B cell (primary cell): ENCODE measurements around the gene IKZF2. TPM values are rescaled to one million over a fixed set of nuclear protein-coding genes. Genes with fewer than 3 reads are reported as not detected.

Experiments
- ATAC-seq: fragments of 200-7000 bp; cut with Tn5 transposase; one replicate; pipeline ENCODE4 v1.10.0; 2021; ENCODE audit warnings: low read depth, mild to moderate bottlenecking, moderate number of reproducible peaks, moderate library complexity
- CTCF ChIA-PET: fragments of 350-600 bp; sonication (Branson Sonifier 250); formaldehyde crosslinking; loops from one replicate; lab custom pipeline; 2021; ENCODE audit warnings: antibody characterized with exemption, inconsistent platforms; lab: Charles Lee
- POLR2A ChIA-PET: fragments of 350-600 bp; sonication (Branson Sonifier 250); formaldehyde crosslinking; loops from one replicate; lab custom pipeline; 2021; ENCODE audit warnings: antibody characterized with exemption; lab: Charles Lee
- DNase-seq: peaks from one replicate; pipeline ENCODE4 v3.0.0; 2013
- H2AFZ ChIP-seq: 2 replicates; pipeline ENCODE4 v1.6.1; 2012; ENCODE audit warnings: mild to moderate bottlenecking, low read depth, low read length; ENCODE audit not compliant: insufficient read depth, poor library complexity, severe bottlenecking
- H3K27ac ChIP-seq, 2 donors: 1 replicate in 1 of 2; 2 replicates in 1 of 2; pipeline ENCODE4 v1.5.1; 2012 to 2013; ENCODE audit warnings: low read length in 2 of 2, mild to moderate bottlenecking in 2 of 2, moderate library complexity in 1 of 2
- H3K27me3 ChIP-seq, 4 experiments: fragments of 200-600 bp in 1 of 4; sonication (generic) in 1 of 4; replicated peaks in 1 of 4; 1 replicate in 2 of 4; 2 replicates in 2 of 4; pipeline versions ENCODE4 v1.6.1 to v1.7.0; 2013 to 2016; ENCODE audit warnings: low read length in 3 of 4, mild to moderate bottlenecking in 2 of 4, mixed read lengths in 1 of 4, moderate library complexity in 1 of 4; ENCODE audit not compliant: insufficient read depth in 4 of 4, control insufficient read depth in 3 of 4; ENCODE audit errors: control extremely low read depth in 1 of 4
- H3K36me3 ChIP-seq, 2 experiments: replicated peaks in 1 of 2; 1 replicate in 1 of 2; 2 replicates in 1 of 2; pipeline versions ENCODE4 v1.6.1 to v1.7.1; 2013; ENCODE audit warnings: low read length in 1 of 2; ENCODE audit not compliant: insufficient read depth in 2 of 2, control insufficient read depth in 1 of 2; ENCODE audit errors: control extremely low read depth in 1 of 2, extremely low read depth in 1 of 2
- H3K4me1 ChIP-seq, 2 donors: fragments of 200-600 bp in 1 of 2; sonication (generic) in 1 of 2; 1 replicate in 1 of 2; 2 replicates in 1 of 2; pipeline versions ENCODE4 v1.5.1 to v1.6.1; 2013 to 2017; ENCODE audit warnings: low read length in 2 of 2; ENCODE audit not compliant: control insufficient read depth in 2 of 2, insufficient read depth in 2 of 2
- H3K4me2 ChIP-seq: replicated peaks from 2 replicates; pipeline ENCODE3; 2012; ENCODE audit warnings: mild to moderate bottlenecking, low read depth, low read length; ENCODE audit not compliant: poor library complexity, severe bottlenecking
- H3K4me3 ChIP-seq, 5 experiments: fragments of 200-600 bp in 1 of 5; sonication (generic) in 1 of 5; 1 replicate in 3 of 5; 2 replicates in 2 of 5; pipeline versions ENCODE4 v1.5.1 to v1.7.0; 2011 to 2016; ENCODE audit warnings: low read length in 4 of 5, mild to moderate bottlenecking in 4 of 5, low read depth in 2 of 5, control low read depth in 1 of 5, moderate library complexity in 1 of 5; ENCODE audit not compliant: insufficient read depth in 1 of 5; ENCODE audit errors: control extremely low read depth in 1 of 5, extremely low read depth in 1 of 5
- H3K79me2 ChIP-seq: fragments of 200-600 bp; sonication (generic); one replicate; pipeline ENCODE4 v1.6.0; 2016; ENCODE audit warnings: low read length; ENCODE audit not compliant: control insufficient read depth, insufficient read depth
- H3K9ac ChIP-seq: fragments of 200-600 bp; sonication (generic); 2 replicates; pipeline ENCODE4 v1.6.1; 2017; ENCODE audit warnings: mild to moderate bottlenecking, low read length, moderate library complexity
- H3K9me3 ChIP-seq, 3 donors: one replicate each; pipeline versions ENCODE4 v1.6.1 to v1.7.1; 2013; ENCODE audit warnings: low read length in 2 of 3; ENCODE audit not compliant: control insufficient read depth in 2 of 3, insufficient read depth in 1 of 3; ENCODE audit errors: control extremely low read depth in 1 of 3
- H4K20me1 ChIP-seq: 2 replicates; pipeline ENCODE4 v1.6.0; 2012; ENCODE audit warnings: mild to moderate bottlenecking, low read length; ENCODE audit not compliant: insufficient read depth, control insufficient read depth, poor library complexity, severe bottlenecking
- H3K27ac Mint-ChIP-seq: one replicate; pipeline ENCODE4 v1.8.0; 2021; ENCODE audit warnings: mixed read lengths
- H3K27me3 Mint-ChIP-seq: one replicate; pipeline ENCODE4 v1.8.0; 2021; ENCODE audit warnings: mixed read lengths
- H3K4me1 Mint-ChIP-seq: one replicate; pipeline ENCODE4 v1.8.0; 2021; ENCODE audit warnings: mixed read lengths
- H3K4me3 Mint-ChIP-seq: one replicate; pipeline ENCODE4 v1.8.0; 2021; ENCODE audit warnings: mixed read lengths
- H3K9me3 Mint-ChIP-seq: one replicate; pipeline ENCODE4 v1.8.0; 2022; ENCODE audit warnings: mixed read lengths; ENCODE audit not compliant: insufficient read depth
- CTCF ChIP-seq: fragments of 200-600 bp; IDR thresholded peaks from one replicate; pipeline ENCODE4 v1.8.0; 2022; ENCODE audit warnings: antibody characterized with exemption, mild to moderate bottlenecking
- EZH2 ChIP-seq: IDR thresholded peaks from 2 replicates; pipeline ENCODE4 v1.6.1; 2012; ENCODE audit warnings: borderline replicate concordance, low read depth, mild to moderate bottlenecking, moderate library complexity, low read length; ENCODE audit not compliant: insufficient read depth, poor library complexity, severe bottlenecking
- WGBS: methylation state at CpG from one replicate; pipeline ENCODE4 v1.1.5; 2013; ENCODE audit warnings: missing lambda C conversion rate; ENCODE audit not compliant: insufficient coverage; 5-methylcytosine and 5-hydroxymethylcytosine counted together
- intact Hi-C: fragments of 100-400 bp; cut with micrococcal nuclease; formaldehyde crosslinking; loops from one replicate; pipeline ENCODE4 v1.10.0; 2022
- polyA plus RNA-seq: library from polyadenylated mRNA; depleted of rRNA; stranded (reverse); fragments of >200 nt; gene quantifications from 2 replicates; pipeline ENCODE4 v1.2.3, GENCODE V29; 2012
- total RNA-seq, 2 donors: library from RNA; stranded (reverse); fragments of 120-200 nt in 1 of 2; gene quantifications; 1 replicate in 1 of 2; 2 replicates in 1 of 2; pipeline versions ENCODE4 v1.2.3 to v1.2.4, GENCODE V29; 2013 to 2022

Gene IKZF2
- total and polyA plus RNA-seq, 2 donors (not counting 1 experiment from before 2014, with no cell fraction given) = 2.5 to 49.3 TPM

- Histone ChIP-seq H3K79me2 (peaks cover 37% of the 10 kb centered on the region), H2AFZ (no peak overlapping the region), H3K4me2 (no peak overlapping the region), H3K4me1 (peaks cover 14 to 18% of the 10 kb centered on the region in 2 donors), H3K4me3 (no peak overlapping the region), H3K9me3 (no peaks in the 10 kb centered on the region), H3K9ac (no peak overlapping the region), H3K36me3 (no peaks in the 10 kb centered on the region), H4K20me1 (no peaks in the 10 kb centered on the region), H3K27me3 (no peaks in the 10 kb centered on the region), H3K27ac (no peak overlapping the region)
- Mint-ChIP-seq H3K27me3 (no peaks in the 10 kb centered on the region), H3K4me1 (peaks cover 33% of the 10 kb centered on the region), H3K9me3 (no peaks in the 10 kb centered on the region), H3K4me3 (no peak overlapping the region), H3K27ac (no peak overlapping the region)
- ChIA-PET CTCF (interaction anchor here (2.8 kb wide), 1 partner anchor 368 kb away, joined by 9 read pairs; no protein-coding TSS in a partner anchor), POLR2A (no interaction called here)
- WGBS = no CpG with 5 or more reads among the region's 1 CpG
- DNase-seq (no peak), ATAC-seq (no peak)
- intact Hi-C loops = no loop called here
- TF ChIP-seq EZH2 (no peak), CTCF (no peak)
Measured at GRCh38 chr2:213145715-213146242, 5.6 kb downstream of the IKZF2 start.

- no peaks in the 10 kb centered on the region for H4K20me1 ChIP-seq
- no peak for ATAC-seq
- CTCF ChIA-PET = no interaction called here
- no peak overlapping the region for H2AFZ ChIP-seq
- Mint-ChIP-seq H3K9me3 (no peaks in the 10 kb centered on the region), H3K27ac (no peak overlapping the region), H3K4me1 (peaks cover 1% of the 10 kb centered on the region), H3K27me3 (no peaks in the 10 kb centered on the region), H3K4me3 (no peak overlapping the region)
- DNase-seq = no peak
- intact Hi-C loops = no loop called here
- H3K4me1 ChIP-seq = no peaks in the 10 kb centered on the region
- no peaks in the 10 kb centered on the region for H3K27me3 ChIP-seq
- POLR2A ChIA-PET = no interaction called here
- peaks cover 0 to 1% of the 10 kb centered on the region in 2 experiments for H3K36me3 ChIP-seq
- no peak overlapping the region for H3K9ac ChIP-seq
- WGBS = no CpG with 5 or more reads among the region's 4 CpGs
- TF ChIP-seq EZH2 = no peak
- no peak for TF ChIP-seq CTCF
- H3K9me3 ChIP-seq = no peaks in the 10 kb centered on the region
- H3K79me2 ChIP-seq = peaks cover 20% of the 10 kb centered on the region
- H3K4me2 ChIP-seq = no peak overlapping the region
- no peak overlapping the region for H3K4me3 ChIP-seq
- no peak overlapping the region for H3K27ac ChIP-seq
Measured at GRCh38 chr2:213137064-213137463, 14.3 kb downstream of the IKZF2 start.
